HG03558 (cell line): ENCODE measurements around the gene ADA.
"Not testable (repeated sequence)": the region's sequence is repeated elsewhere in the genome, so short reads cannot be mapped to it uniquely, and the experiment has no call there.

ENCODE experiments used
- ATAC-seq: cut with Tn5 transposase; IDR thresholded peaks from one replicate; pipeline ENCODE4 v1.9.1; 2021; ENCODE audit warnings: moderate number of reproducible peaks; ENCODE audit not compliant: unreplicated experiment; ENCODE audit errors: extremely low read depth

Gene ADA

DNA sequence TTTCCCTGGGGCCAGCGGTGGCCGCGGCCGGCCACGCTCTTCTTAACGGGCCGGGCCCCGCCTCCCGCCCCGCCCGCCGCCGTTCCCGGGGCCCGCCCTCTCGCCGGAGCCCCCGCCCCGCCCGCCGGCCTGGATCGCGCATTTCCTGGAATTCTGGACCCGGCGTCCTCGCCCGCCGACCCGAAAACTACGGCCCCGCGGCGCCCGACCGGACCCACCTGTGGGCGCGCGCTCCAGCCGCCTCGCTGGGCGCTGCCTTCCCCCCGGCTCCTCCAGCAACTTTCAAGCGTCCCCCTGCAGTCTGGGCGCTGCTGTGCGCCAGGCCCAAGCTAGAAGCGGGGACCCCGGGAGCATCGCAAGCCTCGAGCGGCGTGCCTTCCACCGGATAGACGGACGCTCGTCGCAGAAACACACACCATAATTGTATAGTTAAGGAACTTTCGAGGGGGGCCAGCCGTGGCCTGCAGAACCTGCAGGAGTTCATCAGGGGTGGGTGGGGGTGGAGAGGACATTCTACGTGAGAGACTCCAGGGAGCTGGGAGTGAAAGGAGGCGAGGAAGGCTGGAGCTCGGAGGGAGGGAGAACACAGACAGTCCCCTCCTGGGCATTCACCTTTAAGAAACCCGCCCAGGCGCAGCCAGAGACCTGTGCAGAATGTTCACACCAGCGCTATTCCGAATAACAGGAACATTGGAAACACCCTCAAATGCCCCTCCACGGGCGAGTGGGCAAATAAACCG is at the start of gene ADA:
Gene ADA, minus strand, starts transcription at position 16 of the 740 bp plus-strand sequence. CDS start 92 bp downstream, outside the sequence.
- ATAC-seq = no peak

DNA sequence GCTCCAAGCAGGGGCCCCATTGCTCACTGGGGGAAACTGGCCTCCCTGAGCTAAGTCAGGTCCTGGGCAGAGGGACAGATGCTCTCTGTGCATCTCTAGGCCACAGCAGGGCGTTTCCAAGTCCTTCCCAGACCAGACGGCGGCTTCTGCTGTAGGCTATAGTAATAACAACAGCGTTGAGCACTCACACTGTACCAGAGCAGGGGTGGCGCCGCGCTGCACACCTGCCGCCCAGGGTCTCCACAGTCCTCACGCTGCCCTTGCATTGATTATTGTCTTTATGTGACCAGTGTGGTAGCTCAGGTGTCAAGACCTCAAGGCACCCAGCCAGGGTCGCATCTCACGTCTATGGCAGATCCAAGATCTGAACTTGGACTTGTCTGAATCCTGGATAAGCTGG is 48.8 kb upstream of the ADA start:
- ATAC-seq = no peak

DNA sequence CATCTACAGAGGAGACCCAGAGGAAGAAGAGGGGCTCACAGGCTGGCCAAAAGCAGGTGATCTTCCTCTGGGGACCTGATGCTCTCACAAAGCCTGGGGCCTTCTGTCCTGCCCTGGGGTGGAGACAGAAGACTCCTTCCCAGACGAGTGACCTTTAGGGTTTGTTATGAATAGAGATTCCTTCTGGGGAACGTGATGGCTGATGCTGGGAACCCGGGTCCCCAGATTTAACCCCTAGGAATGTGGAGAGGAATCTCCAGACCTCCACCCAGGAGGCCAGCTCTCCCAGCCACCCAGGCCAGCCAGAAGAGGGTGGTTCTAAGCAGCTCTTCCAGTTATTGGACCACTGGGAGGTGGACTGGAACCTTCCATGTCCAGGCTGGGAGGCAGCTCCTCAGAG is 46.9 kb upstream of the ADA start:
- ATAC-seq = no peak

- ATAC-seq = not testable (repeated sequence)
Observed at GRCh38 chr20:44697041-44697440, 45.5 kb upstream of the ADA start.

DNA sequence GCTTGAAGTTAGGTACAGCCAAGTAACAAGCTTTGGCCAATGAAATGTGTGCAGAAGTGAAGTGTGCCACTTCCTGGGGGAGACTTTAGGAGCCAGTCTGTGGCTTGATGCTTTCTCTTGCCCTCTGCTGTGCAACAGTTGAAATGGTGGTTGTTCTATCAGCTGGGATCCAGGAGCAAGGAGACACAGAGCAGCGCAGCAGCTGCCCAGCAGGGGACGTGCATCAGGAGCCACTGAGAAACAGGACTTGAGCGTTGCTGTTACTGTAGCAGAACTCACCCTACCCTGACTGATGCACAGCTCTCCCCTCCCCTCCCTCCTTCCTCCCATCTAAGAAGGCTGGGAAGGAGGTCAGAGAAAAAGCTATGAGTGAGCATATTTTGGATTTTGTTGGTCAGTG is 44.8 kb upstream of the ADA start:
- no peak for ATAC-seq

GRCh38 chr20:44695674-44696300 is 44.3 kb upstream of the ADA start:
- ATAC-seq = no peak

- ATAC-seq = no peak
Observed at GRCh38 chr20:44695295-44695673, 43.8 kb upstream of the ADA start.

- ATAC-seq = no peak
Observed at GRCh38 chr20:44694159-44694558, 42.7 kb upstream of the ADA start.

DNA sequence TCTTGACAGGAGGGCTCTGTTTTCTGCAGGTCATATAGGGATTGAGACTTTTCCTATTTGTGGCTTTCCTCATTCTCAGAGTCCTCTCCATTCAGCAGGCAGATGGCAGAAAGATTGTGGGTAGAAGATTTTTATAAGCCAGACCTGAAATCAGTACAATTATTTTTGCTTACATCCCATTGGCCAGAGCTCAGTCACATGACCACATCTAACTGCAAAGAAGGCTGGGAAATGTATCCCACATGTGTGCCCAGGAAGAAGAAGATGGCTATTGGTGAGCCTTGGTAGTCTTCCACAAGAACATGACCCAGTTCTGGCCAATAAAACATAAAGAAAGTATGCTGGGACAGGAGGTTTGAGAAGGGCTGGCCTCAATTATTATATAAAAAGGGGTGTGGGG is 42.1 kb upstream of the ADA start:
- no peak for ATAC-seq

DNA sequence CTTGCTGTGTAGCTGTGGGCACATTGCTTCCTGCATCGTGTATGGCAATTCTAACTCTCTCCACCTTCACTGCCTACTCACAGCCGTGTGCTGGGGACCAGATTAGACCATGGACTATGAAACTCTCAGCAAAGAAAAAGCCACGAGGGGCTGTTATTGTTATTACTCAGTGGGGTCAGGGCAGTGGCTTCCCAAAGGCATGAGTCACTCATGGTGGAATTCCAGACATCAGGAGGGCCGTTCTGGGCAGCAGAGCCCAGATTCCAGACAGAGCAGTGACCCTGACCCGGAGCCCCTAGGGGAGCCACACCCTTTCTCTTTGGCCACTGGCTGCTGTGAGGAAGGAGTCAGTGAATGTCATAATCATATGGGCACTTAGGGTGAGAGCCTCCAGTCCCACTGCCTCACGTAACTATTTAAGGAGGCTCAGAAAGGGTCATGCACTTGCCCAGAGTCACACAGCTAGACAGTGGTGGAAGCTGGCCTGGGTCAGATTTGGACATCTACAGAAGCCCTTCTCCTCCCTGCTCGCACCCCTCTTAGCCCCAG is 41.5 kb upstream of the ADA start:
- ATAC-seq = no peak

DNA sequence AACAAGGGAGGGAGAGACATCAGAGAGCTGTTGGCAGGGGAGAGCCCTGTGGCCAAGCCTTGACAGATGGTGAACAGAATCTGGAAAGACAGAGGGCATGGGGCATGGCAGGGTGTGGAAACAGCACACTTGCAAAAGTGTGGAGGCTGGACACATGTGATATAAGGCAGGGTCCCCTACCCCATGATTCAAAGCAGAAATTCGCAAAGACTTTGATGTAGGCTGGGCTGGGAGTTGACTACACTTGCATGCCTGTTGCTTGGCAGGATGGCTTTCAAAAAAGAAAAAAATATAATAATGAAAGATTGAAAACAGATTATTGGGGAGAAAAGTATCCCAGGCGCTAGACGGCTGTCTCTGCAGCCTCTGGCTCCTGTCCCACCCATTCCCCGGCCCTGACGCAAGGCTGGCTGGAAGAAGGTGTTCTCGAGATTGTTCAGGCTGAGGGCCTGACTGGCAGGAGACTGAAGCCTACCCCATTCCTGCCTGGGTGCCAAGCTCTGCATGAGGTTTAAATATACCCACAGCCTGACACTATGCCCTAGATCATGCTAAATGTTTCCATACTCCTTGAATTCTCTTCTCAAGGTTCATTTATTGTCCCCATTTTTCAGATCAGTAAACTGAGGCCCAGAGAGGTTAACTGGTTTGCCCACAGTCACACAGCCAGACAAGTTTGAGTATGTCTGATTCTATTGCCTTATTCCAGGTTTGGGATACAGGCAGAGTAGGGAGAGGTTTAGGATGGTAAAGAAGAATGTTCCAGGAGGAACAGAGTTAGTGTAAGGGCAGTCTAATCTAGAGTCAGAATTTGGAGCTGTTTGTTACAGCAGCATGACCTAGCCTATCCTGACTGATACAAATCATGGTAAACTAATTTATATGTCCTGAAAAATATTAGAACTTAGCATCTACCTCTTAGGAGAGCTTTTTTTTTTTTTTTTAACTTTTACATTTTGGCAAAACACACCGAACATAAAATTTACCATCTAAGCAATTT is 40.2 kb upstream of the ADA start:
- no peak for ATAC-seq

GRCh38 chr20:44690781-44691423 is 39.4 kb upstream of the ADA start:
- no peak for ATAC-seq

GRCh38 chr20:44689809-44690208 is 38.3 kb upstream of the ADA start:
- no peak for ATAC-seq

- no peak for ATAC-seq
Observed at GRCh38 chr20:44688053-44688625, 36.6 kb upstream of the ADA start.

- ATAC-seq = no peak
Observed at GRCh38 chr20:44686934-44687333, 35.4 kb upstream of the ADA start.

- no peak for ATAC-seq
Observed at GRCh38 chr20:44684047-44684967, 32.8 kb upstream of the ADA start.

GRCh38 chr20:44683263-44684046 is 32.0 kb upstream of the ADA start:
- no peak for ATAC-seq
